ENCODE measurements around the gene POU6F2.

POU6F2 gene

DNA sequence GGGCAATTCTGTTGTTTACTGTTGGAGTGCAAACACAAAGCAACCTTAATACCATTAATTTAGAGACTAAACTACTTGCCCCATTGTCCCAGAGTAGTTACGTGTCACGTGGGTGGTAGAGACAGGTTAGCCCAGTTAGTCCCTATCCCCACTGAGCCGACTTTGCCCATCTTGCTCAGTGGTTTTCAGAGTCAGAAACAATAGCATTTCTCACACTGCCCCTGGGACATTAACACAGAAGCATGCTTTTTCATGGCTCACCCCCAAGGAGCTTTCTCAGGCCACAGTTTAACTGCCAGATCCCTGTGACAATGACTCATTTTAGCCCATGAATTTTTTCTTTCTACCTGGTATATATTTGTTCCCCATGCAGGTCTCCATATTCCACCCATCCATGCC, 271.0 kb downstream of the POU6F2 start:
- DNase-seq (ENCODE audit: low read depth, low spot score), result no peak

GRCh38 chr7:39249635-39250152, 272.0 kb downstream of the POU6F2 start:
- no peak for DNase-seq (ENCODE audit: low read depth, low spot score)

GRCh38 chr7:39252916-39253315, 275.2 kb downstream of the POU6F2 start:
- no peak for DNase-seq (ENCODE audit: low read depth, low spot score)

DNA sequence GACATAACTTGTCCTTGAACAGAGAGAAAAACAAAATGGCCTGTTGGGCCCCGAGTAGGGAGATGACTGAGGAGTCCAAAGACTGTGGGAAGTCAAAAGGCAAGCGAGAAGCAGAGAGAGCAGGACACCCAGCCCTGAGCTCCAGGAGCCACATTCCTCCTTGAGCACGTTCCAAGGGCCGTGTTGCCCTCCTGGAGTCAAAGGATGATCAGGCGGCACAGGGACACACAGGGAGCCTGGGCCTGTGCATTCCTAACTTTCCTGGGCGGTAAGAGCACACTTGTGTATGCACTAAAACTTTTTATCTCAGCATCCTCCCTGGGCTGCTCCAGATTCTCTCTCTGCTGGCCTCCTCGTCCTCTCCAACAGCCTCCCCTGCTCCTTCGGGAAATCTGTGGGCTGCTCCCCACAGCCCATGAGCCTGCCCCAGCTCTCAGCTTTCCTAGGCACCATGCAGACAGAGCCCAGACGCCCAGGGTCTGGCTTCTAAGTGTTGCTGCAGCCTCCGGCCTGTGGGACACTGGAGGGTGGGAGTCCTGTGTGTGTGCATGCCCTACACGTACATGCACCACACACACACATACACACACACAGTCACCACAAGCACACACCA, 281.8 kb downstream of the POU6F2 start:
- DNase-seq (ENCODE audit: low read depth, low spot score), result no peak

- no peak for DNase-seq (ENCODE audit: low read depth, low spot score)
These were observed 282.7 kb downstream of the POU6F2 start for GRCh38 chr7:39260279-39260844.

DNA sequence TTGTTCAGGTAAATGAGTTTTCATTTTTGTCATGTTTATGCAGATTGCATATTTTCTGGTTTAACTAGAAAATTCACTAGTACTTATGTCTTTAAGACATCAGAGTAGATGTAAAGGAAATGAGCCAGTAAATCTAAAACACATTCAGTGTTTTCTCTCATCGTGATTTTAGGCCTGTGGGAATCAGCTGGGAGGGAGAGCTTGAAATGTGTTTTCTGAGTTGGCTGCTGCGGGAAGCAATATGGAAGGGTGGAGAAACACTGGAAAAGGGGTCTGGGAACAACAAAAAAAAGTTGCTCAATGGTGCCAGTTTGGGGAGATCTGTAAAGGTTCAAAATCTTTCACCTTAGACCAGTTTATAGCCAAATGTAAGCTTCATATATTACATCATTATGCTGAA, 284.1 kb downstream of the POU6F2 start:
- DNase-seq (ENCODE audit: low read depth, low spot score), result no peak

- no peak for DNase-seq (ENCODE audit: low read depth, low spot score)
These were observed 288.2 kb downstream of the POU6F2 start for GRCh38 chr7:39265641-39266591.

GRCh38 chr7:39269034-39269433, 291.3 kb downstream of the POU6F2 start:
- no peak for DNase-seq (ENCODE audit: low read depth, low spot score)

GRCh38 chr7:39270018-39270417, 292.3 kb downstream of the POU6F2 start:
- DNase-seq (ENCODE audit: low read depth, low spot score), result no peak

GRCh38 chr7:39271402-39271801, 293.7 kb downstream of the POU6F2 start:
- DNase-seq (ENCODE audit: low read depth, low spot score), result peak; percentile 15

GRCh38 chr7:39272111-39272510, 294.4 kb downstream of the POU6F2 start:
- DNase-seq (ENCODE audit: low read depth, low spot score), result no peak

- no peak for DNase-seq (ENCODE audit: low read depth, low spot score)
These were observed 295.0 kb downstream of the POU6F2 start for GRCh38 chr7:39272691-39273090.

DNA sequence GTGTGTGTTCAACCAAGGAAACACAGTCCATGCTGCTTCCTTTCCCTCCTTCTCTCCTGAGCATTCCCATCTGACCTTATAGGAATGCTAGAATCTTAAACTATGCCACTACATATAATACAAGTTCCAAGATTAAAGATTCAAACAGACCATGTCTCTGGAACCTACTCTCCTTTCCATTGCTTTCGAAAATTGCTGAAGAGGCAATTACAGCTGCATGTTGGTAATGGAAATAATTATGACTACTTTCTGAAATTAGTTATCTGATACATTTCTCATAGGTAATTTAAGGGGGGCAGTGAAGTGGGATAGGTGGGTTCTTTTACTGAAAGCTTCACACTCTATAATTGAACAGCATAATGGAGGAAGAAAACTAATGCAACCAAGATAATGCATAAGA, 302.6 kb downstream of the POU6F2 start:
- DNase-seq (ENCODE audit: low read depth, low spot score), result no peak

- DNase-seq (ENCODE audit: low read depth, low spot score), result no peak
These were observed 307.5 kb downstream of the POU6F2 start for GRCh38 chr7:39285256-39285655.

DNA sequence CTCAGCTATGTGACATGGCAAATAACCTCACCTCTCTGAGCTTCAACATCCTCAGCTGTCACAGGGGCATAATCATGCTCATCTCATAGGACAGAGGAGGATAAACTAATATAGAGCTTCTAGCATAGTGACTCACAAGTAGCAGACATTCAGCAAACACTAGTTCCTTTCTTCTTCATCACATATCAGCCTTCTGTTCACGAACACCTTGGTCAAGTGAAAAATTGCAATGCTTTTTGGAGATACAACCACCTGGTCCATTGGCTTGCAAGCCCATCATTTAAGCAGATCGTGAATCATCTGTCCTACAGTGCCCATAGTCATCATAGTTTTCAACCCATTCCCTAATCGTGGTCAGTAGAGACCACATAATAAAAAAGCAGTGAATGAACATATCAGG, 310.6 kb downstream of the POU6F2 start:
- no peak for DNase-seq (ENCODE audit: low read depth, low spot score)

DNA sequence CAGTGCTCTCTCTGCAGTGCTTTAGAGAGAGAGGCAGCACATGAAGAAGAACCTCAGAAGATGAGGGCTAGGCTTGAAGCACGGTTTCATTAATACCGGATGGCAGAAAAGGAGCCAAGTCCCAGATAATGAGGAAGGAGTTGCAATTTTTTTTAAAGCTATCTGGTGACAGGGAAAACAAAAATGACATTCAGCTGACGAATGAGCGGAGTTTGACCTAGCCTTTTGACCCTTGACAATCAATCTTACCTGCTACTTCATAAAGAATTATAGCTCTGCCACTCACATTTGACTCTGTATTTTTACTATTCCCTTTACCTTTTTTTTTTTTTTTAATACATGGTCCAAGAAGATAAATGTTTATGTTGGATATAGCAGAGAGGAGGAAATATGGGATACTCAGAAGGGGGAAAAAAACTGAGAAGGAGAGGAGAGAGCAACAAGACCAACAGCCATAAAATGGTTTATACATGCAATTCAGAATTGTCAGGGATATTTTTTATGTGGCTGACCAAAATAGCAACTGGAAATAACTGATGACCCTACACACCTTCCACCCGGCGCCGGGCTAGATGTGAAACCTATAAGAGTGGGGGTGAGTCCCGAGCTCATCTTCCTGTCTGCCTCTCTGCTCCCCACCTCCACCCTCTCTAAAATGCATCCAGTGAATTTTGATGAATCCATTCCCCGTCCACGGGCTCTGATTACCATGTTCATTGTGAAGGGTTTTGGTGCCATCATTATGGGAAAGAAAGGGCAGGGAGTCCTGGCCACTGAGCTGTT, 314.1 kb downstream of the POU6F2 start:
- no peak for DNase-seq (ENCODE audit: low read depth, low spot score)

- no peak for DNase-seq (ENCODE audit: low read depth, low spot score)
These were observed 315.5 kb downstream of the POU6F2 start for GRCh38 chr7:39293056-39293823.

- DNase-seq (ENCODE audit: low read depth, low spot score), result no peak
These were observed 316.3 kb downstream of the POU6F2 start for GRCh38 chr7:39294022-39294421.

- no peak for DNase-seq (ENCODE audit: low read depth, low spot score)
These were observed 318.1 kb downstream of the POU6F2 start for GRCh38 chr7:39295796-39296195.

GRCh38 chr7:39299695-39300094, 322.0 kb downstream of the POU6F2 start:
- DNase-seq (ENCODE audit: low read depth, low spot score), result no peak

GRCh38 chr7:39300276-39300675, 322.6 kb downstream of the POU6F2 start:
- DNase-seq (ENCODE audit: low read depth, low spot score), result no peak
